Globus pallidus (tissue), 1 donor: ENCODE measurements around the gene TTC4.

Source experiments
- DNase-seq: peaks from one replicate; pipeline ENCODE4 v3.0.0-alpha.2; 2015; ENCODE audit warnings: low spot score

The TTC4 gene, protein sequence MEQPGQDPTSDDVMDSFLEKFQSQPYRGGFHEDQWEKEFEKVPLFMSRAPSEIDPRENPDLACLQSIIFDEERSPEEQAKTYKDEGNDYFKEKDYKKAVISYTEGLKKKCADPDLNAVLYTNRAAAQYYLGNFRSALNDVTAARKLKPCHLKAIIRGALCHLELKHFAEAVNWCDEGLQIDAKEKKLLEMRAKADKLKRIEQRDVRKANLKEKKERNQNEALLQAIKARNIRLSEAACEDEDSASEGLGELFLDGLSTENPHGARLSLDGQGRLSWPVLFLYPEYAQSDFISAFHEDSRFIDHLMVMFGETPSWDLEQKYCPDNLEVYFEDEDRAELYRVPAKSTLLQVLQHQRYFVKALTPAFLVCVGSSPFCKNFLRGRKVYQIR

DNA sequence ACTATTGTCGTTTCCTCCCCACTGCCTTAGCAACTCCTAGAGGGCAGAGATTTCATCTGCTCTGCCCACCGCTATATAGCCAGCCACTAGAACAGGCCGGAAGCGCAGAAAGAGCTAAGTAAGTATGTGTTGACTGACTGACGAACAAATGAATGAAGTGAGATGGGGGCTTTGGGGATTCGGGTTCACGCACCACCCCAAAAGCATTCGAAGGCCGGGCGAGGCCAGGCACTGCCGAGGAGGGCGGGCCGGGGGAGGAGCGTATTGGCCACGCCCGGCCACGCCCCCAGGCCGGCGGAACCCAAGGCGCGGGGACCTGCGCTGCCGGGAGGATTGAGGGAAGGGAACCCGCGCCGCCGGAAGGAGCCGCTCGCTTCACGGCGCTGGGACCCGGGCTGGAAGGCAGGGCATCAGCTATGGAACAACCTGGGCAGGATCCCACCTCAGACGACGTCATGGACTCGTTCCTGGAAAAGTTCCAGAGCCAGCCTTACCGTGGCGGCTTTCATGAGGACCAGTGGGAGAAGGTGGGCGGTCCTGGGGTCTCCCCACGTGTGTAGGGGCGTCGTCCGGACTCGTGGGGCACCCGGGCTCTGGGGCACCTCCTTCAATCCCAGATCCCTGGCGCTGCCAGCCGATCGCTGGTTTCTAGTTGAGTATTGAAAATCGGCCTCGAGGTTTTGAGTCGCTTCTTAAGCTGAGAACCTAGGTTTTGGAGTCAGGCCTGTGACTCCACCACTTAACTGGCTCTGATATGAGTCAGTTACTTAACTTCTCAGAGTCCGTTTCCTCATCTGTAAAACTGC is at the start of gene TTC4:
Gene TTC4 (plus strand): TSS at position 369 of the 806 bp plus-strand sequence. CDS start 48 bp downstream, at position 417.
- DNase-seq, result peak; percentile 80

DNA sequence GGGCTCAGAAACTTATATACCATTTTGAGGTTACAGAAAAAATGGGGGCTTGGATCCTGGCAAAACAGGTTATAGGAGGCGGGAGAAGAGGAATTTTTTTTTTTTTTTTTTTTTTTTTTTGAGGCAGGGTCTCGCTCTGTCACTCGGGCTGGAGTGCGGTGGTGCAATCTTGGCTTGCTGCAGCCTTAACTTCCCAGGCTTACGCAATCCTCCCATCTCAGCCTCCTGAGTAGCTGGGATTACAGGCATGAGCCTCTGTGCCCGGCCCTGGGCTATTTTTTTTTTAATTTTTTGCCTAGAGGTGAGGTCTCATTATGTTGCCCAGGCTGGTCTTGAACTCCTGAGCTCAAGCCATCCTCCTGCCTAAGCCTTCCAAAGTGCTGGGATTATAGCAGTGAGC is 49.3 kb upstream of the TTC4 start:
- DNase-seq, result no peak

DNA sequence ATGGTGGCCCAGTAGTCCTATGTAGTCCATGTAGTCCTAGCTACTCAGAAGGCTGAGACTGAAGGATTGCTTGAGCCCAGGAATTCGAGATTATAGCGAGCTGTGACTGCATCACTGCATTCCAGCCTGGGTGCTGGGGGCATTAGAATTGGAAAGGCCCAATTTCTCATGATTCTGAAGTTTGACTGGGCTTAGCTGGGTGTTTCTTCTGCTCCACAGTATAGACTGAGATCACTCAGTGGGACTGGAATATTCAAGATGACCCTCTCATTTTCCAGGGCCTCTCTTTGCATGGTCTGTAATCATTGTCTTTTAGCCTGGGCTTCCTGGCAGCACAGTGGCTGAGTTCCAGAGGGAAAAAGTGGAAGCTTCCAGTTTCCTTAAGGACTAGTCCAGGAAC is 47.9 kb upstream of the TTC4 start:
- no peak for DNase-seq

DNA sequence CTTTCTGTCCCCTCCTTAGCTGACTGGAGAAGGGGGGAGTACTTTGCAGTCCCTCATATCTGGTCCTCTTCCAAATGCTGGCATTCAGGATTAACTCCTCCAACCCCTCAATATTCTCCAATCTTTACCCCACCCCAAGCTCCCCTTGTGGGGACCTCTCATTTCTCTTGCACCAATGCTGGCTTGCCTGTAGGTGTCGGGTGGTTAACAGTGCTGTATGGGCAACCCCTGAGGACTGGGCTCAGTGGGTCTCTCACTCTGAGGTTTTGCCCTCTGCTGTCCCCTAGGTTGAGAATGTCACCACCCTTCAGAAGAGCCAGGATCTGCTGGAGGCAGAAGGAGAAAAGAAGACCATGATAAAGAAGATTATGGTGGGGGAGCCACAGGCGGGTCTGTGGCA is 47.1 kb upstream of the TTC4 start:
- no peak for DNase-seq

DNA sequence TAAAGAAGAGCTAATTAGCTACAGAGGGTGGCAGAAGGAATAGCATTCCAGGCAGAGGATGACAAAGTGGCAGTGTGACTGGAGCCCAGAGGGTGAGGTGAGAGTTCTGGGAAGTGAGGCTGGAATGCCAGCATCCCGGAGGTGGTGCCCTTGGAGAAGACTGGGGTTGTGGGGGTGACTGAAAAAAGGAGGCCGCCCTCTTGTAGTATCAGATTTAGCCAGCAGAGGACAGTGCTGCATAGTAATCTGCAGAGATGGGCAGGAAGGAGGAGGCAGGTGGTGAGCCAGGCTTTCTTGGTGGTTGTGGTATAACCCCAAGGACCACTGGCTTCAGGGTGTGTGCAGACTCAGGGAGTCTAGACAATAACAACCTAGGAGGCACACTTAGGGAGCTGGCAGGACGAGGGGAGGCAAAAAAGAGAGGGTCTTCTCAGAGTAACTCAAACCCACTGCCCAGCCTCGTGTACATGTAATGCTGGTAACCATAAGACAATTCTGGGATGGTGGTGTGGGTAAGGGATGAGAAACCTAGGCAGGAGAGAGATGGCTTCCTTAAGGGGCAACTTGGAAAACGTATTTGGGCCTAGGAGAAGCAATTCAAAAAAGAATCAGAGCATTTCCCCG is 43.6 kb upstream of the TTC4 start:
- DNase-seq, result no peak

DNA sequence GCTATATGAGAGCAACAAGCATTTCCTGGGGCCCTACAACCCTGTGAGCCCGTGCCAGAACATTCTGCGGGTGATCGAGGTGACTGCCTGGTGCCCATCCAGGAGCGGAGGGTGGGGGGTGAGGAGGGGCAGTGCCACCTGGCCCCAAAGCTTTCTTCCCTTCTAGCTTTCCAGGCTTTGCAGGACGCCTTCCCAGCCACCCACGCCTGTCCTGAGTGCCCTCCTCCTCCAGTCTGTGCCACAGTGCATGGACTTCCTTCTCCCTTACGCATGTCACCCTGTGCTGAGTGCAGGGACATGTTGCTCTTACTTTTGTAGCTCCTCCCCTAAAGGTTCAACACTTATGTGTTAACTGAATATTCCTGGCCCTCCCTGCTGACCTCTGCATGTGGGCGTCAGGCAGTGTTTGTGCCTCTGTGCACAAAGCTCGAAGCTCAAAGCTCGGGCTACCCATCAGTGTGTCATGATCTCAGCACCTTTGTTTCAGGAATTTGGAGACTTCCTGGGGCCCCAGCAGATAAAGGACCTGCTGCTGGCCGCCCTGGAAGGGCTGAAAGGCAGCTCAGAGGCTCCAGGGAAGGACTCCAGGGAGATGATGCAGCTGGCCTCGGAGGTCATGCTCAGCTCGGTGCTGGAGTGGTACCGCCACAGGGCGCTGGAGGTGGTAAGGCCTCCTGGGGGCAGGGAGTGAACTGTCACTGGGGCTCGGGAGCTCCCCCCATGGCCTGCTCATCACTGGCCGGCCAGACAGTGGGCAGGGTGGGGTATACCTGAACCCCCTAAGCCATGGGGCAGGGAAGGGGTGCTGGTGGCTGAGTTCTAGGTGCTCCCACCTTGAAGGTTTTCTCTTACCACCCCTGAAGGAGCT is 36.7 kb upstream of the TTC4 start:
- no peak for DNase-seq

DNA sequence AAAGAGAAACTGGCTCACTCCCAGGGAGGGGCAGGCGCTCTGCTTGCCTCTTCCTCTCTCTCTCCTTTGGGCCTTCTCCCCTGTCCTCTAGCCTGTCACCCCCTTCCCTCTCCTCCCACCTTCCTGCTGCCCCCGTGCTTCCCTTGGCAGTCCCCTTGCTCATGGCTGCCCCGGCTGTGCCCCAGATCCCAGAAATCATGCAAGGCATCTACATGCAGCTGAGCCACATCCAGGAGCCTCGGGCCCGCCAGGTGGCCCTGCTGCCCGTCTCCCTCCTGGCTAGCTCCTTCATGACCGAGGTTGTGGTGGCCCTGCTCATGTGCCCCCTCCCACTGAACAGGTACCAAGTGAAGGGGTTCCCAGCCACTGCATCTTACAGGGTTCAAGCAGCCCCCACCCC is 36.0 kb upstream of the TTC4 start:
- DNase-seq, result no peak

DNA sequence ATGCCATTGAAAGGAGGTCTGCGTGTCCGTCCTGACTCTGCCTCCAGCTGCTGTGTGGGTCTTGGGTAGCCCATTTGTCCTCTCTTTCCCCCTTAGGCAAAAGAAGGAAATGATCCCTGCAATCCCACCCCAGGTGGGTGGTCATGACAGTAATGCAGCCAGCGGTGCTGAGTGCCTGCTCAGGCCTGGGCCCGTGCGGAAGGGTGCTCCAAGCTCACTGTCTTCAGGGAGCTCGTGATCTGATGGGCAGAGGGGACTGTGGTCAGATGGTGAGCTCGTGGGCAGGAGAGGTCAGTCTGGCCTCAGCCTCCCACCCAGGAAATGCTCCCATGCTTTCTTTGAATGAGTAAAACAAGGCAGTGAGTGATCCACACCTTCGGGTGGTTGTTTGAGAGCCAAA is 35.3 kb upstream of the TTC4 start:
- DNase-seq, result no peak

DNA sequence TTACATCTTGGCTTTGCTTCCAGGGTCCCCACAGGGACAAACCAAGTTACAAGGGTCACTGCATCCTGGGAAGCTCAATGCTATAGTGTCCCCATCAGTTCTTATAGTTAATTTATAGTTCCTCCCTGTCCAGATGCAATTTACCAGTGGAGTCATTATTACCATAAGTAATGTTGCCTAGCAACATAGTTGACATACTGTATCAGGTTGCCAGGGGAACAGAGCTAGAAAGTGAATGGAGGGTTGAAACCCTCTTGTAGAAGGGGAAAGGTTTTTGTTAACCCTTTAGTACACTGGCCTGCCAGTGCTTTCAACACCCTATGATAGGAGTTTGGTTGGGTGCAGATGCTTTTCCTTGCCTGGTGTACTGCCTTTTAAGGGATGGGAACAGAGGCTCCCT is 34.3 kb upstream of the TTC4 start:
- no peak for DNase-seq

DNA sequence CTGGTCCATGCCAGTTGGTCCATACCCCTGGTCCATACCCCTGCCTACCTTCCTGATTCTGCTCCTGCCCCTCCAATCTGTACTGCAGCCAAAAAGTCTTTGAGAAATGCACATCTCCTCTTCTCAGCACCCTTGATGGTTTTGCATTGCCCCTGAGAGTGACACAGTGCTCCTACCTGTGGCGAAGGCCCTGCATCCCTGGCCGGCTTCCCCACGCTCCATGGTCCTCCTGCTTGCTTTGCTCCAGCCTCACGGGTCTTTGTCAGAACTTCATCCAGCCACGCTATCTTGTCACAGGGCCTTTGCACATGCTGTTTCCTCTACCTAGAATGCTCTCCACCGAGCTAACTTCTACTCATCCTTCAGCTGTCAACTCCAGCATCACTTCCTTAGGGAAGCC is 32.2 kb upstream of the TTC4 start:
- no peak for DNase-seq

DNA sequence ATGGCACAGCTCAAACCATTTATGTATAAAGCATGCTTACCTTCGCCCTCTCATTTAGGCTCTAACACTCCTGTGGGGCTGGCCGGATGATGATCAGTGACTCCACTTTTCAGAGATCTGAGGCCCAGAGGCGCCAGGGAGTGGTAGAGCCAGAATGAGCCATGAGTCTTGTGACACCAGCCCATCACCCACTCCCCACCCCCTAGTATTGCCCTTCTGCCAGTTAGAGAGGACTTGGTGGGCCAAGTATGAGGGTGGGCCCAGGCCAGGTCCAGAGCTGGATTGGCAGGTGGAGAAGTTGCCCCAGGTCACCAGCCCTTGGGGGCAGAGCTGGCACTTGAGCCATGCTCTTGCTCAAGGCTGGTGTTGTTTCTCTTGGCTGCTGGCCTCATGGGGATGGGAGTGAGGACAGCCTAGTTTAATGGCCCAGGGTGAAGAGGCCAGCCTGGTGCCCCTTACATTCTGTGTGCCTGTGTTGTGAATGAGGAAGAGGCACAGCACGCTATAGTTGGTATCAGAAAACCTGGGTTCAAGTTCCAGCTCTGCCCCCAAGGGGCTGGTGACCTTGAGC is 30.2 kb upstream of the TTC4 start:
- DNase-seq, result no peak

DNA sequence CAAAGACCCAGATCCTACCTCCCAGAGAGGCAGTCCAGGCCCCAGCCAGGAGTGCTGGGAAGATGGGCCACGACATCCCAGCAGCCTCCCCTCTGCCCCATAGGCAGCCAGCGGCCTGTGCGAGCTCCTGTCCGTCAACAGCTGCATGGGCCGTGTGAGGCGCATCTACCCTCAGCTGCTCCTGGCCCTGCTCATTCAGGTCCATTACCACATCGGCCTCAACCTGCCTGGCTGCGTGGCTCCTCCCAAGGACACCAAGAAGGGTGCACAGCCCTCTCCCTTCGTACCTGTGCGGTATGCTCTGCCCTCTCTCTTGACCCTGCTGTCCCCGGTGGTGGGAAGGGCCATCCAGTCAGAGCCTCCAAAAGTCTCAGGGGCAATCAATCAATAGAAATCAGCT is 29.5 kb upstream of the TTC4 start:
- DNase-seq, result no peak

DNA sequence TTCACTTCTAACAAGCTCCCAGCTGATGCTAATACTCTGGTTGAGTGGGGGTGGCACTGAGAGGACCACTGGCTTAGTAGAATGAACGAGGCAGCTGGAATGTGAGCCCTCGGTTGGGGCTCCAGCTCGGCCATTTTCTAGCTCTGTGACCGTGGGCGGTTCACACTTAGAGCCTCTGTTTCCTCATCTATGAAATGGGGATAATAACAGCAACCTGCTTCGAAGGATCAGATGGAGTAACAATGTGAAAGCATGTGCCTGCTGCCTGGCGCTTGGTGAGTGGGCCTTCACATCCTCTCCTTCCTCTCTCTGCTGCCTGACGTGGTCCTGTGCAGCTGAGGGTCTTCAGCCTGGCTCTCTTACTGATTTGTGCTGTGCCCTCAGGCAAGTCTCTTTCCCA is 20.9 kb upstream of the TTC4 start:
- DNase-seq, result no peak

DNA sequence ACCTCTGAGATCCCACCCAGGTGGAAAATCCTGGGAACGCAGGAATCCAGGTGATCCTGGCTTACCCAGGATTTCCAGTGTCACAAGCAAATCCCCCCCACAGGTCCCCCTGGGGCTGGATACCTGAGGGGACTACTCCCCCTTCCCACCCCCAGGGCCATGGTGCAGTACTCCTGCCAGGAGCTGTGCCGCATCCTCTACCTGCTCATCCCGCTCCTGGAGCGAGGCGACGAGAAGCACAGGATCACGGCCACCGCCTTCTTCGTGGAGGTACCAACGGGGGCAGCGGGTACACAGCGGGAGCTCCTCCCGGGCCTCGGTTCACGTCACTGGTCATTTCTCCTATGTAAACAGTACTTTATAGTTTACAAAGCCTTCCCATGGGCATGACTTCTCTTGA is 20.4 kb upstream of the TTC4 start:
- no peak for DNase-seq

DNA sequence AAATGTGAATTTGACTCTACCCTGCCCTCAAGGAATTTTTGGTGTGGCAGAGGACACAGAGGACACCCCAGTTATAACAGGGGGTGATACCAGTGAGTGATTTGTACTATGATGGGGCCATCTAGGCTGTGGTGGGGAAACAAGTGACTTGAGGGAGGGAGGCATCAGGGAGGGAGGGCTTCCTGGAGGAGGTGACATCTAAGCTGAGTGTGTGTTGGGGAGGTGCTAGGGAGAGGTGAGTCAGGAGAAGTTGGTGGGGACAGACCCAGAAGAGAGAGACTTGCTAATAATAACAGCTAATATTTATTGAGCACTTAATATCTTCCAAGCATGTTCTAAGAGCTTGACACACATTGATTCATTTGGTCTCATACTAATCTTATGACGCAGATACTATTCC is 19.9 kb upstream of the TTC4 start:
- DNase-seq, result no peak

DNA sequence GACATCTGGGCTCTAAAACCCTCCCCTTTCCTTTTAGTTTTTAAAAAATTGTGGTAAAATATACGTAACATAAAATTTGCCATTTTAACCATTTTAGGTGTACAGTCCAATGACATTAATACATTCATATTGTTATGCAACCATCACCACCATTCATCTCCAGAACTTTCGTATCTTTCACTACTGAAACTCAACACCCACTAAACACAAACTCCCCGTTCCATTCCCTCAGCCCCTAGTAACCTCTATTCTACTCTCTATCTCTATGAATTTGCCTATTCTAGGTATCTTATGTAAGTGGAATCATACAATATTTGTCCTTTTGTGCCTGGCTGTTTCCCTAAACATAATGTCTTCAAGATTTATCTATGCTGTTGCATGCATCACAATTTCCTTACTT is 19.4 kb upstream of the TTC4 start:
- DNase-seq, result no peak

DNA sequence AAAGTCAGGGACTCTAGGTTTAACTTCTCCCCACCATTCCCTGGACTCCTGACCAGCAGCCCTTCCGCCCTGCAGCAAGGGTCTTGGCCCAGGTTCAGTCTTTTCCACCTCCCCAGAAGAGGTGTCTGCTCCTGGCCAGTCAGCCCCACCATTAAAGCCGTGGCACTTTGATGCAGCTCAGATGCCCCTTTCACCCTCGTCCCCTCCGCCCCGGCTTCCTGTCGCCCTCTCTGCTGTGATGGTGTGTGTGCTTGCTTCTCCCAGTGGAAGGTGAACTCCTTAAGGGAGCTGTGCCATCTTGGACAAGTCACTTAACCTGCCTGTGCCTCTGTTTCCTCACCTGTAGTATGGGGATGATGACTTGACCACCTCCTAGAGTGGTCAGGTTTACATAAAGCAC is 17.8 kb upstream of the TTC4 start:
- no peak for DNase-seq

DNA sequence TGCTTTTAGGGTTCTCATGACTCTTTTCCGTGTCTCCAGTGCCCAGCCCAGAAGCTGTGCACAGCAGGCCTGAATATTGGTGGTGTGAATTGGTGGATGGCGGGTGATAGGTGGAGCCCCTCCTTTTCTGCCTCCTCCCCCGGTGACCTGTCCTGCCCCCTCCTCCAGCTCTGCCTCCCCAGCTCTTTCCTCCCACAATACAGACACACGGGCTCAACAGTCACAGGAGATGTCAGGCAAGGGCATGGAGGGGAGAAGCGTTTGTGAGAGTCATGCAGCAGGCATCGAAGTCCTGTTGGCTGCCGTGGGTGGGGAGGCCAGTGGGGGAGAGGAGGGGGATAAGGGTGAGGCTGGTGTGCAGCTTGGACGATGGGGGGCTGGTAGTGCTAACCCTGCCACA is 17.3 kb upstream of the TTC4 start:
- DNase-seq, result no peak

DNA sequence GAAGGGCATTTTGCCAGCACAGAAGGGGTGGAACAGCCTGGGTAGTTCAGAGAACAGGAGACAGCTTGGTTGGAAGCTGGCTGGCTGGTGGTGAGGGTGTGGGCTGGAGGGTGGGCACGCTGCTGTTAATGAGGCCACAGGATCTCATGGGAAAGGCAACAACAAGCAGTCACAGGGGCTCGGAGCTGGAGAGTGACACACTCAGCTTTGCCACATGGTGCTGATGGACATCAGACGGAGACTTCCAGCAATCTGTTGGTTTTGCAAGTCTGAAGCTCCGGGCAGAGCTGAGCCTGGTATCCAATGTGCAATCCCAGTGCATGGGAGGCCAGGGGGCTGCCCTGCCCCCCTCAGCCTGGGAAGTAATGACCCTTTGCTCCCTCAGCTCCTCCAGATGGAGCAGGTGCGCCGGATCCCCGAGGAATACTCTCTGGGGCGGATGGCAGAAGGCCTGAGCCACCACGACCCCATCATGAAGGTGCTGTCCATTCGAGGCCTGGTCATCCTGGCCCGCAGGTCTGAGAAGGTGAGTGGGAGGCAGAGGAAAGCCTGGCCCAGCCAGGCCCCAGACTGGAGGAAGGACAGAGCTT is 15.6 kb upstream of the TTC4 start:
- no peak for DNase-seq

DNA sequence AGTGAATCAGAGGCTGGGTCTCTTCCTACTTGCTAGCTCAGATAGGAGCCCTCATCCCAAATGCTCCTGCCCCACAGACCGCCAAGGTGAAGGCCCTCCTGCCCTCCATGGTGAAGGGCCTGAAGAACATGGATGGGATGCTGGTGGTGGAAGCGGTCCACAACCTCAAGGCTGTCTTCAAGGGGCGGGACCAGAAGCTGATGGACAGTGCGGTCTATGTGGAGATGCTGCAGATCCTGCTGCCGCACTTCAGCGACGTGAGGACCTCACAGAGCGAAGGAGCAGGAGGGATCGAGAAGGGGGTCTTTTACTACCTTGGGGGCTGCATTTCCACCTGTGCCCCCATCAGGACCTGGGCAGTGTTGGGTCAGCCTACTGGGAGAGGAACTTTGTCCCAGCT is 14.6 kb upstream of the TTC4 start:
- DNase-seq, result no peak

DNA sequence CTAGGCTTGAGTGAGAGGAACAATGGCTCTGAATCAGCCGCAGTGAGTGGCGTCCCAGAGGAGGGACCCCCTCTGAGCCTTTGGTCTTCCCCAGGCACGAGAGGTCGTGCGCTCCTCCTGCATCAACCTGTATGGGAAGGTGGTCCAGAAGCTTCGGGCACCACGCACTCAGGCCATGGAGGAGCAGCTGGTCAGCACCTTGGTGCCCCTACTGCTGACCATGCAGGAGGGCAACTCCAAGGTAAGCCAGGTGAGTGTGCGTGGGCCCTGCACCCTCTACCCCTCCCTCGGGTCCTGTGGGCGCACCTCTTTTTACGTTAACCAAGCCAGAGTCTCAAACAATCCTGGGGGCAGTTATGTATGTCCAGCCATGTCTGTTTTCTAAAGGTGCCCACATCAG is 13.7 kb upstream of the TTC4 start:
- no peak for DNase-seq
